Mucosa of stomach (tissue), 1 donor: ENCODE data around the gene BEGAIN.

Source experiments
- H3K27me3 ChIP-seq: one replicate; pipeline ENCODE4 v1.7.0; 2013; ENCODE audit warnings: mild to moderate bottlenecking, low read length; ENCODE audit not compliant: control insufficient read depth, insufficient read depth
- H3K36me3 ChIP-seq: one replicate; pipeline ENCODE4 v1.7.0; 2013; ENCODE audit warnings: low read length; ENCODE audit not compliant: control insufficient read depth, insufficient read depth
- H3K4me1 ChIP-seq: one replicate; pipeline ENCODE4 v1.7.0; 2013; ENCODE audit warnings: mild to moderate bottlenecking, low read length; ENCODE audit not compliant: control insufficient read depth, insufficient read depth
- H3K4me3 ChIP-seq: one replicate; pipeline ENCODE4 v1.7.0; 2013; ENCODE audit warnings: low read length
- H3K9ac ChIP-seq: one replicate; pipeline ENCODE4 v1.7.0; 2013; ENCODE audit warnings: mild to moderate bottlenecking, low read length, moderate library complexity
- H3K9me3 ChIP-seq: one replicate; pipeline ENCODE4 v1.7.0; 2013; ENCODE audit warnings: mild to moderate bottlenecking, low read length, moderate library complexity; ENCODE audit not compliant: control insufficient read depth
- donor health status: Pancreatic carcinoma.

BEGAIN gene

GRCh38 chr14:100566586-100566985 lies 20.6 kb downstream of the BEGAIN start:
- Histone ChIP-seq H3K27me3 (peaks cover 62% of the 10 kb centered on the region), H3K36me3 (no peaks in the 10 kb centered on the region), H3K9ac (no peak overlapping the region), H3K9me3 (no peaks in the 10 kb centered on the region), H3K4me3 (no peak overlapping the region), H3K4me1 (no peaks in the 10 kb centered on the region)

GRCh38 chr14:100566119-100566518 lies 21.1 kb downstream of the BEGAIN start:
- Histone ChIP-seq H3K27me3 (peaks cover 60% of the 10 kb centered on the region), H3K4me1 (no peaks in the 10 kb centered on the region), H3K9me3 (no peaks in the 10 kb centered on the region), H3K36me3 (no peaks in the 10 kb centered on the region), H3K4me3 (no peak overlapping the region), H3K9ac (no peak overlapping the region)

GRCh38 chr14:100565650-100566049 lies 21.6 kb downstream of the BEGAIN start:
- Histone ChIP-seq H3K4me1 (no peaks in the 10 kb centered on the region), H3K27me3 (peaks cover 55% of the 10 kb centered on the region), H3K4me3 (no peak overlapping the region), H3K9me3 (no peaks in the 10 kb centered on the region), H3K9ac (no peak overlapping the region), H3K36me3 (no peaks in the 10 kb centered on the region)

- no peaks in the 10 kb centered on the region for H3K4me1 ChIP-seq
- no peaks in the 10 kb centered on the region for H3K9me3 ChIP-seq
- H3K4me3 ChIP-seq: no peak overlapping the region
- H3K9ac ChIP-seq: no peak overlapping the region
- H3K27me3 ChIP-seq: peaks cover 45% of the 10 kb centered on the region
- H3K36me3 ChIP-seq: no peaks in the 10 kb centered on the region
These were observed 22.7 kb downstream of the BEGAIN start for GRCh38 chr14:100564512-100564911.

- Histone ChIP-seq H3K9ac (no peak overlapping the region), H3K4me3 (no peak overlapping the region), H3K4me1 (no peaks in the 10 kb centered on the region), H3K36me3 (no peaks in the 10 kb centered on the region), H3K27me3 (peaks cover 36% of the 10 kb centered on the region), H3K9me3 (no peaks in the 10 kb centered on the region)
These were observed 24.5 kb downstream of the BEGAIN start for GRCh38 chr14:100562751-100563150.

GRCh38 chr14:100561005-100561404 lies 26.2 kb downstream of the BEGAIN start:
- H3K9me3 ChIP-seq: no peaks in the 10 kb centered on the region
- H3K4me3 ChIP-seq: no peak overlapping the region
- H3K4me1 ChIP-seq: peaks cover 4% of the 10 kb centered on the region
- no peak overlapping the region for H3K9ac ChIP-seq
- peaks cover 20% of the 10 kb centered on the region for H3K27me3 ChIP-seq
- H3K36me3 ChIP-seq: no peaks in the 10 kb centered on the region

GRCh38 chr14:100560471-100560870 lies 26.7 kb downstream of the BEGAIN start:
- H3K36me3 ChIP-seq: no peaks in the 10 kb centered on the region
- peaks cover 4% of the 10 kb centered on the region for H3K4me1 ChIP-seq
- H3K4me3 ChIP-seq: no peak overlapping the region
- peaks cover 16% of the 10 kb centered on the region for H3K27me3 ChIP-seq
- H3K9me3 ChIP-seq: no peaks in the 10 kb centered on the region
- no peak overlapping the region for H3K9ac ChIP-seq

- Histone ChIP-seq H3K9me3 (no peaks in the 10 kb centered on the region), H3K36me3 (no peaks in the 10 kb centered on the region), H3K27me3 (peaks cover 15% of the 10 kb centered on the region), H3K9ac (no peak overlapping the region), H3K4me1 (peaks cover 4% of the 10 kb centered on the region), H3K4me3 (no peak overlapping the region)
These were observed 27.8 kb downstream of the BEGAIN start for GRCh38 chr14:100559455-100559854.

- H3K9me3 ChIP-seq: no peaks in the 10 kb centered on the region
- no peak overlapping the region for H3K4me3 ChIP-seq
- peaks cover 18% of the 10 kb centered on the region for H3K27me3 ChIP-seq
- no peaks in the 10 kb centered on the region for H3K36me3 ChIP-seq
- peaks cover 4% of the 10 kb centered on the region for H3K4me1 ChIP-seq
- H3K9ac ChIP-seq: no peak overlapping the region
These were observed 28.3 kb downstream of the BEGAIN start for GRCh38 chr14:100558966-100559365.

GRCh38 chr14:100558226-100558625 lies 29.0 kb downstream of the BEGAIN start:
- H3K4me1 ChIP-seq: peaks cover 4% of the 10 kb centered on the region
- peaks cover 16% of the 10 kb centered on the region for H3K27me3 ChIP-seq
- no peak overlapping the region for H3K4me3 ChIP-seq
- no peaks in the 10 kb centered on the region for H3K36me3 ChIP-seq
- no peaks in the 10 kb centered on the region for H3K9me3 ChIP-seq
- H3K9ac ChIP-seq: no peak overlapping the region

GRCh38 chr14:100557658-100558057 lies 29.6 kb downstream of the BEGAIN start:
- Histone ChIP-seq H3K27me3 (peaks cover 15% of the 10 kb centered on the region), H3K9me3 (no peaks in the 10 kb centered on the region), H3K36me3 (no peaks in the 10 kb centered on the region), H3K9ac (no peak overlapping the region), H3K4me3 (no peak overlapping the region), H3K4me1 (peaks cover 4% of the 10 kb centered on the region)

- no peak overlapping the region for H3K4me3 ChIP-seq
- H3K36me3 ChIP-seq: no peaks in the 10 kb centered on the region
- no peaks in the 10 kb centered on the region for H3K9me3 ChIP-seq
- H3K27me3 ChIP-seq: peaks cover 12% of the 10 kb centered on the region
- H3K9ac ChIP-seq: no peak overlapping the region
- peaks cover 4% of the 10 kb centered on the region for H3K4me1 ChIP-seq
These were observed 30.2 kb downstream of the BEGAIN start for GRCh38 chr14:100556936-100557505.

- Histone ChIP-seq H3K36me3 (no peaks in the 10 kb centered on the region), H3K4me3 (no peak overlapping the region), H3K9me3 (no peaks in the 10 kb centered on the region), H3K4me1 (peaks cover 4% of the 10 kb centered on the region), H3K27me3 (peaks cover 12% of the 10 kb centered on the region), H3K9ac (no peak overlapping the region)
These were observed 31.1 kb downstream of the BEGAIN start for GRCh38 chr14:100556140-100556475.
